Cardiac muscle cell (in vitro differentiated cells and primary cell): ENCODE results near the gene ADPRS. TPM values are rescaled to one million over a fixed set of nuclear protein-coding genes. Genes with fewer than 3 reads are reported as not detected.

Source experiments
- DNase-seq, 2 donors: peaks; one replicate each; pipeline versions ENCODE4 v3.0.0 to v3.0.0-alpha.2; 2010 to 2017; ENCODE audit warnings: low read depth in 1 of 2, low spot score in 1 of 2
- H3K27ac ChIP-seq: fragments of 200-600 bp; sonication (generic); 2 replicates; pipeline ENCODE4 v1.5.1; 2016
- H3K27me3 ChIP-seq: fragments of 200-600 bp; sonication (generic); 2 replicates; pipeline ENCODE4 v1.6.0; 2016; ENCODE audit warnings: control low read depth
- H3K36me3 ChIP-seq: fragments of 200-600 bp; sonication (generic); 2 replicates; pipeline ENCODE4 v1.5.1; 2016; ENCODE audit warnings: control low read depth
- H3K4me1 ChIP-seq: fragments of 200-600 bp; sonication (generic); 2 replicates; pipeline ENCODE4 v1.8.1; 2017; ENCODE audit warnings: low read depth, mild to moderate bottlenecking, mixed run types
- H3K4me3 ChIP-seq: fragments of 200-600 bp; sonication (generic); 2 replicates; pipeline ENCODE4 v1.5.1; 2016; ENCODE audit warnings: mild to moderate bottlenecking
- H3K9me3 ChIP-seq: fragments of 200-600 bp; sonication (generic); 2 replicates; pipeline ENCODE4 v1.5.1; 2017; ENCODE audit warnings: low read depth, mild to moderate bottlenecking, control low read depth
- polyA plus RNA-seq: library from polyadenylated mRNA; unstranded; fragments of >200 nt; fragmentation: Nextera tagmentation; extraction: Ambion mirVana; gene quantifications from 2 replicates; pipeline ENCODE4 v1.2.1, GENCODE V29; 2016
- total RNA-seq: library from RNA; depleted of rRNA; stranded (reverse); fragments of >200 nt; gene quantifications from 2 replicates; pipeline ENCODE4 v1.2.3, GENCODE V29; 2016
- TF ChIP-seq, protein P1 (sequence below): IDR thresholded peaks from 2 replicates; pipeline ENCODE4 v1.5.1; 2012; ENCODE audit warnings: low read depth, mild to moderate bottlenecking, low read length

The ADPRS gene
- total and polyA plus RNA-seq, 2 experiments from 2014 or later = 59.7 to 68.4 TPM

DNA sequence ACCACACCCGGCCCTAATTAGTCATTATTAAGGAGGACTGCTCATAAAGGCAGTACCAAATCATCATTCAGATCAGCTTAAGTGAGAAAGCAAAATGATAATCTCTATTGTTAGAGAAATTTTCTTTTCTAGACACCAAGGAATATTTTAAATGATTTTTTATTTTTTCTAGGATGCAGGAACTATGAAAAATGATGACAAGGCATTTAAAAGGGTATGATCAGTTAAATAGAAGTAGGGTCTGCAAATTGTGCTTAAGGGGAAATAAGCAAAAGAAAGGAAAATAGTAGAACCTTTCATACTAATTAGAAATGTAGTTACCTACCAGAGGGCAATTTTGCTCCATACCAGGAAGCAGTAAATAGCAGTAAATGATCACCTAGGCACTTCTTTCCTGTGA is 26.4 kb upstream of the ADPRS start:
- TF ChIP-seq, protein P1, sequence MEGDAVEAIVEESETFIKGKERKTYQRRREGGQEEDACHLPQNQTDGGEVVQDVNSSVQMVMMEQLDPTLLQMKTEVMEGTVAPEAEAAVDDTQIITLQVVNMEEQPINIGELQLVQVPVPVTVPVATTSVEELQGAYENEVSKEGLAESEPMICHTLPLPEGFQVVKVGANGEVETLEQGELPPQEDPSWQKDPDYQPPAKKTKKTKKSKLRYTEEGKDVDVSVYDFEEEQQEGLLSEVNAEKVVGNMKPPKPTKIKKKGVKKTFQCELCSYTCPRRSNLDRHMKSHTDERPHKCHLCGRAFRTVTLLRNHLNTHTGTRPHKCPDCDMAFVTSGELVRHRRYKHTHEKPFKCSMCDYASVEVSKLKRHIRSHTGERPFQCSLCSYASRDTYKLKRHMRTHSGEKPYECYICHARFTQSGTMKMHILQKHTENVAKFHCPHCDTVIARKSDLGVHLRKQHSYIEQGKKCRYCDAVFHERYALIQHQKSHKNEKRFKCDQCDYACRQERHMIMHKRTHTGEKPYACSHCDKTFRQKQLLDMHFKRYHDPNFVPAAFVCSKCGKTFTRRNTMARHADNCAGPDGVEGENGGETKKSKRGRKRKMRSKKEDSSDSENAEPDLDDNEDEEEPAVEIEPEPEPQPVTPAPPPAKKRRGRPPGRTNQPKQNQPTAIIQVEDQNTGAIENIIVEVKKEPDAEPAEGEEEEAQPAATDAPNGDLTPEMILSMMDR = no peak
- H3K27ac ChIP-seq = no peak overlapping the region

DNA sequence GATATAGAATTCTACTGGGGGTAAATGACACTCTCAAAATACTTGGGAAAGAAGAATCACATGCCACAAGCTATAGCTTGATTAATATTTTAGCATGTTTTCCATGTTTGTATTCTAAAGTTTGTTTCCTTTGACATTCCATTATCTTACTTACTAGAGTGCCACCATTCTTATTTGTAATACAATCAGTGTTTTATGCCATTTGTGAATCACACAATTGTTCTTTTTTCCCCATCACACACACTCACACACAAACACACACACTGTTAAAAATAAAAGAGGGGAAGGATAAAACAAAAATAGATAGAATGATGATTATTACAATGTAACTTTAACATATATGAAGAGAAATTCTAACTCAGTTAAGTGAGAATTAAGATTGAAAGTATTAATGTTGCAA is 20.8 kb upstream of the ADPRS start:
- Histone ChIP-seq H3K36me3 (no peaks in the 10 kb centered on the region), H3K4me1 (no peaks in the 10 kb centered on the region)
- DNase-seq = no peak

More for the DNA sequence above, 26.4 kb upstream of the ADPRS start:
- no peak overlapping the region for H3K4me3 ChIP-seq
- no peak for DNase-seq
- no peaks in the 10 kb centered on the region for H3K36me3 ChIP-seq
- no peaks in the 10 kb centered on the region for H3K4me1 ChIP-seq
- H3K27me3 ChIP-seq = no peaks in the 10 kb centered on the region
- no peaks in the 10 kb centered on the region for H3K9me3 ChIP-seq

DNA sequence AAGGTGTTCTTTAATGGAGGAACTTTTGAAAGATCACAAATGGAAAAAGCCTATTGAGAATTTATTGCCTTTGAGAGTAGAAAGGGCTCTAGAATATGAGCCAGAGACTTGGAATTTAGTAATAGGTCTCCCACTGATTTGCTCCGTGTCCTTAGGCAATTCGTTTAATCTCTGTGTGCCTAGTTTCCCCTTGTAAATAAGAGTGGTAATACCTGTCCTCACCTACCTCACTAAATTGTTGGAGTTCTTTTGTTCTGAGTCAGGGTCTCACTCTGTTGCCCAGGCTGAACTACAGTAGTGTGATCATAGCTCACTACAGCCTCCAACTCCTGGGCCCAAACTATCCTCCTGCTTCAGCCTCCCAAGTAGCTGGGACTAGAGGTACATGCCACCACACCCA is 19.8 kb upstream of the ADPRS start:
- Histone ChIP-seq H3K4me1 (no peaks in the 10 kb centered on the region), H3K9me3 (no peaks in the 10 kb centered on the region), H3K4me3 (no peak overlapping the region), H3K36me3 (no peaks in the 10 kb centered on the region), H3K27ac (no peak overlapping the region), H3K27me3 (no peaks in the 10 kb centered on the region)
- no peak for DNase-seq
- TF ChIP-seq, protein P1 = no peak

More for the DNA sequence above, 20.8 kb upstream of the ADPRS start:
- no peak overlapping the region for H3K4me3 ChIP-seq
- H3K27ac ChIP-seq = no peak overlapping the region
- no peaks in the 10 kb centered on the region for H3K9me3 ChIP-seq
- H3K27me3 ChIP-seq = no peaks in the 10 kb centered on the region
- TF ChIP-seq, protein P1 = no peak

DNA sequence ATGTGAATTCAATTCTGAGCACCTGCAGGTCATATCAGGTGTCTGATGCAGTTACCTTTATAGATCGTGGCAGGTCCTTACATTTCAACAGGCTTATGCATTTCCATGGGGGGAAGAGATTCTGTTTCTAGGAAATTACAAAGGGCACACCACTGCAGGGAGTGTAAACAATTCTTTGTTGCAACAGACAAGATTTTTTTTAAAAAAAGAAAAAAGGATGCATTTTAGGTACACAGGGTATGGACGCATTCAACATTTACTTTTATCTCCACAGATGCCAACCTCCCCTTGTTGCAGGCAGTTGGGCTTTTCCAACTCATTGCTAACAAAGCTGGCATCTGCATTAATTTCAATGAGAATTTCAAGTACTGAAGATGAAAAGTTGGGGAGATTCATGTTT is 18.3 kb upstream of the ADPRS start:
- no peaks in the 10 kb centered on the region for H3K4me1 ChIP-seq
- H3K27me3 ChIP-seq = no peaks in the 10 kb centered on the region
- no peak overlapping the region for H3K4me3 ChIP-seq
- no peaks in the 10 kb centered on the region for H3K36me3 ChIP-seq
- no peak overlapping the region for H3K27ac ChIP-seq
- H3K9me3 ChIP-seq = no peaks in the 10 kb centered on the region
- TF ChIP-seq, protein P1 = no peak
- DNase-seq = no peak

DNA sequence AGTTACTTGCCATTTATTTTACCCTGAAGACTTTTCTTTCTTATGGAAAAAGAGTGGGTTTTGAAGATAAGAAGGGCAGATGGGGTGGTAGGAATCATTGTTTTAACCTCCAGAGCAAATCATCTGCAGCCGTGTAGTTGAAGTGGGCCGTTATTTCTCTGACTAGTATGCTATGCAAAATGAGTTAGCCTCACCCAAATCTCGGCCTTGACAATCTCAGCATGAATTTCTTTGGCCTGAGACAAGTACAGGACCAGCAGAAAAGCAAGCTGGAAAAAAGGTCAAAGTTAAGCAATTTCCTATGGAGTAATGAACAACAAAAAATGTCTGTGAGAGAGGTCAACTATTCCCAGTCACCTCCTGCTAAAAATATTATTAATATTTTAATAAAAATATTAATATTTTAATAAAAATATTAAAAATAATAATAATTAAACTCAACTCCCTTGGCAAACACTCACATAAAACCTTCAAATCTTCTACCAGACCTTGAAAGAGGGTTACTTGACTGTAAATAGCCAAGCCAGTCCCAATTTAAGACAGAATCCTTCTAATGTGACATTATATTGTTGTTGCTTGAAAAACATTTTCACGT is 11.6 kb upstream of the ADPRS start:
- Histone ChIP-seq H3K4me3 (no peak overlapping the region), H3K9me3 (no peaks in the 10 kb centered on the region), H3K27ac (no peak overlapping the region), H3K27me3 (no peaks in the 10 kb centered on the region), H3K4me1 (no peaks in the 10 kb centered on the region), H3K36me3 (no peaks in the 10 kb centered on the region)
- TF ChIP-seq, protein P1 = no peak
- DNase-seq = peak in 1 of 2 donors; percentile 45

DNA sequence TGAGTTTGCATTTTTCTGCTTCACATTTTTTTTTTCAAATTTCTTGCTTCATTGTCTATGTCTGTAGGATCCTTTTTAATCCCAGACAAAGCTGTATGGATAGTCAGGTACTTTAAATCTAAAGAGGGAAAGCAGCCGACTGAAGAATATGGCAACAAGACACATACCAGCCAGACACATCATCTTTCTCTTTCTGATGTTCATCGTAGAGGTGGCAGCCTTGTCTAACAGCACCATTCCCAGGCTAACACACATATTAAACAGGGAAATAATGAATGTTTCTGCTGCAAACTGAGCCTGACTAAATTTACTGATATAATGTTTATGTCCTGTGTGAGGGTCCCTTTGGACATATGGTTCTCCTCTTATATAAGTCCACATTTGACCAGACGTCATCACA is 8.5 kb upstream of the ADPRS start:
- Histone ChIP-seq H3K27ac (no peak overlapping the region), H3K4me1 (no peaks in the 10 kb centered on the region), H3K4me3 (no peak overlapping the region), H3K27me3 (no peaks in the 10 kb centered on the region), H3K9me3 (no peaks in the 10 kb centered on the region), H3K36me3 (no peaks in the 10 kb centered on the region)
- TF ChIP-seq, protein P1 = no peak
- DNase-seq = no peak
